ENCODE data around the gene EZR. TPM values are rescaled to one million over a fixed set of nuclear protein-coding genes. Genes with fewer than 3 reads are reported as not detected.

The EZR gene
- total RNA-seq, 1 experiment from 2014 or later = 1,402 TPM

GRCh38 chr6:158853072-158853879, 34.1 kb upstream of the EZR start:
- BruUV-seq (replicated peaks) = no TSS peak
- peak; percentile 78 for ATAC-seq
- ChIA-PET POLR2A (interaction anchor here (0.6 to 5.8 kb wide), 11 partner anchors 8 to 147 kb away, joined by 3 to 109 read pairs (median 4); partner anchors contain the start of gene EZR), CTCF (interaction anchor here (0.7 to 1.8 kb wide), 2 partner anchors 17 to 135 kb away, joined by 3 read pairs; no protein-coding TSS in a partner anchor), RAD21 (ENCODE audit: low non-redundant PET in 1 of 2, low total read pairs in 2 of 2, uncharacterized antibody in 2 of 2, unreplicated experiment in 2 of 2) (interaction anchor here (0.7 to 1.9 kb wide), 3 partner anchors 16 to 123 kb away, joined by 3 to 10 read pairs (median 5); no protein-coding TSS in a partner anchor)
- Histone ChIP-seq H3K9ac (ENCODE audit: low read length) (peak overlapping the region; percentile 73), H3K4me1 (ENCODE audit: control insufficient read depth in 1 of 2, insufficient read depth in 2 of 2, low read length in 2 of 2) (peaks cover 80 to 100% of the 10 kb centered on the region in 2 experiments), H3K4me2 (ENCODE audit: low read length) (peak overlapping the region; percentile 89), H3K27ac (ENCODE audit: low read depth, low read length) (peak overlapping the region; percentile 85), H4K20me1 (ENCODE audit: insufficient read depth) (no peaks in the 10 kb centered on the region), H2AFZ (ENCODE audit: low read depth, low read length, poor library complexity, severe bottlenecking) (no peak overlapping the region), H3K27me3 (ENCODE audit: insufficient read depth, low read length) (no peaks in the 10 kb centered on the region), H3K9me2 (ENCODE audit: insufficient read depth) (no peaks in the 10 kb centered on the region), H3K36me3 (ENCODE audit: control insufficient read depth in 1 of 2, insufficient read depth in 2 of 2, low read length in 2 of 2) (no peaks in the 10 kb centered on the region), H3K4me3 (replicated peaks in 1 of 2; ENCODE audit: low read depth in 1 of 2, low read length in 2 of 2) (peak overlapping the region; percentile 42 to 56), H3K9me3 (ENCODE audit: control insufficient read depth in 1 of 2, insufficient read depth in 1 of 2, low read depth in 1 of 2, low read length in 2 of 2) (no peaks in the 10 kb centered on the region), H3K79me2 (ENCODE audit: insufficient read depth, low read length) (peaks cover 42% of the 10 kb centered on the region)
- intact Hi-C loops (cut with micrococcal nuclease) = loop anchor here (1.0 to 5.0 kb wide), 3 partner anchors 16 to 144 kb away; no protein-coding TSS in a partner anchor
- peak; percentile 97 for DNase-seq (ENCODE audit: low read depth, low spot score)
- TF ChIP-seq TCF7L2 (IDR thresholded peaks at IDR 0.05; ENCODE audit: borderline replicate concordance, extremely low read depth, insufficient read depth, insufficient read length) = peak; percentile 88
- TF ChIP-seq SP1 (IDR thresholded peaks at IDR 0.05; ENCODE audit: low read depth) = no peak
- TF ChIP-seq, protein P1, sequence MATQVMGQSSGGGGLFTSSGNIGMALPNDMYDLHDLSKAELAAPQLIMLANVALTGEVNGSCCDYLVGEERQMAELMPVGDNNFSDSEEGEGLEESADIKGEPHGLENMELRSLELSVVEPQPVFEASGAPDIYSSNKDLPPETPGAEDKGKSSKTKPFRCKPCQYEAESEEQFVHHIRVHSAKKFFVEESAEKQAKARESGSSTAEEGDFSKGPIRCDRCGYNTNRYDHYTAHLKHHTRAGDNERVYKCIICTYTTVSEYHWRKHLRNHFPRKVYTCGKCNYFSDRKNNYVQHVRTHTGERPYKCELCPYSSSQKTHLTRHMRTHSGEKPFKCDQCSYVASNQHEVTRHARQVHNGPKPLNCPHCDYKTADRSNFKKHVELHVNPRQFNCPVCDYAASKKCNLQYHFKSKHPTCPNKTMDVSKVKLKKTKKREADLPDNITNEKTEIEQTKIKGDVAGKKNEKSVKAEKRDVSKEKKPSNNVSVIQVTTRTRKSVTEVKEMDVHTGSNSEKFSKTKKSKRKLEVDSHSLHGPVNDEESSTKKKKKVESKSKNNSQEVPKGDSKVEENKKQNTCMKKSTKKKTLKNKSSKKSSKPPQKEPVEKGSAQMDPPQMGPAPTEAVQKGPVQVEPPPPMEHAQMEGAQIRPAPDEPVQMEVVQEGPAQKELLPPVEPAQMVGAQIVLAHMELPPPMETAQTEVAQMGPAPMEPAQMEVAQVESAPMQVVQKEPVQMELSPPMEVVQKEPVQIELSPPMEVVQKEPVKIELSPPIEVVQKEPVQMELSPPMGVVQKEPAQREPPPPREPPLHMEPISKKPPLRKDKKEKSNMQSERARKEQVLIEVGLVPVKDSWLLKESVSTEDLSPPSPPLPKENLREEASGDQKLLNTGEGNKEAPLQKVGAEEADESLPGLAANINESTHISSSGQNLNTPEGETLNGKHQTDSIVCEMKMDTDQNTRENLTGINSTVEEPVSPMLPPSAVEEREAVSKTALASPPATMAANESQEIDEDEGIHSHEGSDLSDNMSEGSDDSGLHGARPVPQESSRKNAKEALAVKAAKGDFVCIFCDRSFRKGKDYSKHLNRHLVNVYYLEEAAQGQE (IDR thresholded peaks at IDR 0.05; ENCODE audit: low read depth) = no peak
- no peak for TF ChIP-seq SIN3A (IDR thresholded peaks at IDR 0.05; ENCODE audit: low read depth)
- TF ChIP-seq POLR2AphosphoS5 (IDR thresholded peaks at IDR 0.05; ENCODE audit: low read depth, low read length) = peak; percentile 61
- no peak for TF ChIP-seq FOSL1 (IDR thresholded peaks at IDR 0.05; ENCODE audit: low read depth)
- TF ChIP-seq YY1 (IDR thresholded peaks at IDR 0.05; ENCODE audit: extremely low read depth, insufficient replicate concordance, low read depth, low read length) = peak; percentile 67
- TF ChIP-seq CTCF (IDR thresholded peaks at IDR 0.05 in 2 of 3, conservative IDR thresholded peaks at IDR 0.05 in 1 of 3; ENCODE audit: borderline replicate concordance in 1 of 3, insufficient read depth in 1 of 3, low read depth in 2 of 3, low read length in 2 of 3) = no peak
- TF ChIP-seq SRF (IDR thresholded peaks at IDR 0.05; ENCODE audit: low read depth) = no peak
- TF ChIP-seq RAD21 (IDR thresholded peaks at IDR 0.05; ENCODE audit: low read depth) = no peak
- TF ChIP-seq, protein P2, sequence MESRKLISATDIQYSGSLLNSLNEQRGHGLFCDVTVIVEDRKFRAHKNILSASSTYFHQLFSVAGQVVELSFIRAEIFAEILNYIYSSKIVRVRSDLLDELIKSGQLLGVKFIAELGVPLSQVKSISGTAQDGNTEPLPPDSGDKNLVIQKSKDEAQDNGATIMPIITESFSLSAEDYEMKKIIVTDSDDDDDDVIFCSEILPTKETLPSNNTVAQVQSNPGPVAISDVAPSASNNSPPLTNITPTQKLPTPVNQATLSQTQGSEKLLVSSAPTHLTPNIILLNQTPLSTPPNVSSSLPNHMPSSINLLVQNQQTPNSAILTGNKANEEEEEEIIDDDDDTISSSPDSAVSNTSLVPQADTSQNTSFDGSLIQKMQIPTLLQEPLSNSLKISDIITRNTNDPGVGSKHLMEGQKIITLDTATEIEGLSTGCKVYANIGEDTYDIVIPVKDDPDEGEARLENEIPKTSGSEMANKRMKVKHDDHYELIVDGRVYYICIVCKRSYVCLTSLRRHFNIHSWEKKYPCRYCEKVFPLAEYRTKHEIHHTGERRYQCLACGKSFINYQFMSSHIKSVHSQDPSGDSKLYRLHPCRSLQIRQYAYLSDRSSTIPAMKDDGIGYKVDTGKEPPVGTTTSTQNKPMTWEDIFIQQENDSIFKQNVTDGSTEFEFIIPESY (IDR thresholded peaks at IDR 0.05; ENCODE audit: extremely low read depth, insufficient replicate concordance, low read length) = peak; percentile 69
- no peak for TF ChIP-seq EZH2 (IDR thresholded peaks at IDR 0.05)
- TF ChIP-seq EGR1 (IDR thresholded peaks at IDR 0.05; ENCODE audit: low read depth) = no peak
- no peak for TF ChIP-seq EZH2phosphoT487 (IDR thresholded peaks at IDR 0.05; ENCODE audit: borderline replicate concordance)
- TF ChIP-seq CEBPB (IDR thresholded peaks at IDR 0.05; ENCODE audit: low read depth) = no peak
- TF ChIP-seq, protein P3, sequence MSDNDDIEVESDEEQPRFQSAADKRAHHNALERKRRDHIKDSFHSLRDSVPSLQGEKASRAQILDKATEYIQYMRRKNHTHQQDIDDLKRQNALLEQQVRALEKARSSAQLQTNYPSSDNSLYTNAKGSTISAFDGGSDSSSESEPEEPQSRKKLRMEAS (IDR thresholded peaks at IDR 0.05) = no peak
- no peak for TF ChIP-seq ZNF274 (IDR thresholded peaks at IDR 0.05; ENCODE audit: low read depth, low read length)
- TF ChIP-seq ELF1 (IDR thresholded peaks at IDR 0.05; ENCODE audit: borderline replicate concordance, low read depth) = no peak

Measured in HCT116 (cell line).